Caco-2 (cell line): ENCODE measurements around the gene RIC3. TPM values are rescaled to one million over a fixed set of nuclear protein-coding genes. Genes with fewer than 3 reads are reported as not detected.

Experiments used
- BruUV-seq: library from RNA; stranded (reverse); fragments of 400-500 nt; replicated peaks from 2 replicates; lab custom pipeline; 2021; lab: Mats Ljungman, UMichigan
- CTCF ChIA-PET: fragments of 300-600 bp; sonication (Branson Sonifier 250); formaldehyde crosslinking; loops from one replicate; lab custom pipeline; 2022; ENCODE audit warnings: antibody characterized with exemption; lab: Charles Lee
- POLR2A ChIA-PET: fragments of 300-600 bp; sonication (Branson Sonifier 250); formaldehyde crosslinking; loops from one replicate; lab custom pipeline; 2022; ENCODE audit warnings: antibody characterized with exemption; lab: Charles Lee
- DNase-seq, 2 experiments: peaks; one replicate each; pipeline versions ENCODE4 v3.0.0 to v3.0.0-alpha.2; 2020 to 2022
- H3K27me3 ChIP-seq: replicated peaks from 2 replicates; pipeline ENCODE4 v1.6.0; 2011; ENCODE audit warnings: low read length; ENCODE audit not compliant: control insufficient read depth, insufficient read depth
- H3K36me3 ChIP-seq: 2 replicates; pipeline ENCODE4 v1.5.1; 2011; ENCODE audit warnings: low read length; ENCODE audit not compliant: control insufficient read depth, insufficient read depth
- H3K4me1 ChIP-seq: fragments of 250-450 bp; sonication (Bioruptor Pico); 2 replicates; pipeline ENCODE4 v1.5.1; 2020; ENCODE audit warnings: mild to moderate bottlenecking
- H3K4me3 ChIP-seq: 2 replicates; pipeline ENCODE4 v1.5.1; 2011; ENCODE audit warnings: low read depth, mild to moderate bottlenecking, control low read depth, low read length
- H3K9me3 ChIP-seq: fragments of 250-450 bp; sonication (Bioruptor Pico); 2 replicates; pipeline ENCODE4 v1.5.1; 2020; ENCODE audit warnings: mild to moderate bottlenecking, moderate library complexity
- H3K27ac Mint-ChIP-seq: one replicate; pipeline ENCODE4 v1.8.0; 2022; ENCODE audit warnings: mixed read lengths; ENCODE audit not compliant: unreplicated experiment
- H3K27me3 Mint-ChIP-seq: one replicate; pipeline ENCODE4 v1.8.0; 2022; ENCODE audit warnings: mixed read lengths; ENCODE audit not compliant: insufficient read depth, unreplicated experiment
- H3K36me3 Mint-ChIP-seq: one replicate; pipeline ENCODE4 v1.8.0; 2022; ENCODE audit warnings: mild to moderate bottlenecking, mixed read lengths; ENCODE audit not compliant: insufficient read depth, unreplicated experiment
- H3K4me1 Mint-ChIP-seq: one replicate; pipeline ENCODE4 v1.8.0; 2022; ENCODE audit warnings: low read depth, mixed read lengths; ENCODE audit not compliant: unreplicated experiment
- H3K4me3 Mint-ChIP-seq: one replicate; pipeline ENCODE4 v1.8.0; 2022; ENCODE audit warnings: mild to moderate bottlenecking, moderate library complexity, mixed read lengths; ENCODE audit not compliant: unreplicated experiment
- H3K9me3 Mint-ChIP-seq: one replicate; pipeline ENCODE4 v1.8.0; 2022; ENCODE audit warnings: mixed read lengths; ENCODE audit not compliant: unreplicated experiment
- intact Hi-C: fragments of 100-400 bp; cut with micrococcal nuclease; formaldehyde crosslinking; loops from one replicate; pipeline ENCODE4 v1.10.0; 2022; ENCODE audit not compliant: unreplicated experiment
- total RNA-seq: library from RNA; stranded (reverse); gene quantifications from 2 replicates; pipeline ENCODE4 v1.2.3, GENCODE V29; 2022
- TF ChIP-seq, protein P1 (sequence below), 2 experiments: fragments of 200-600 bp in 1 of 2; IDR thresholded peaks; 1 replicate in 1 of 2; 2 replicates in 1 of 2; pipeline versions ENCODE4 v1.5.1 to v1.8.0; 2011 to 2022; ENCODE audit warnings: antibody characterized with exemption in 1 of 2, control low read depth in 1 of 2, inconsistent platforms in 1 of 2, low read depth in 1 of 2, low read length in 1 of 2, mild to moderate bottlenecking in 1 of 2, moderate library complexity in 1 of 2; ENCODE audit not compliant: insufficient read depth in 1 of 2, severe bottlenecking in 1 of 2, unreplicated experiment in 1 of 2

RIC3 gene
- total RNA-seq, 1 experiment from 2014 or later, result not detected

DNA sequence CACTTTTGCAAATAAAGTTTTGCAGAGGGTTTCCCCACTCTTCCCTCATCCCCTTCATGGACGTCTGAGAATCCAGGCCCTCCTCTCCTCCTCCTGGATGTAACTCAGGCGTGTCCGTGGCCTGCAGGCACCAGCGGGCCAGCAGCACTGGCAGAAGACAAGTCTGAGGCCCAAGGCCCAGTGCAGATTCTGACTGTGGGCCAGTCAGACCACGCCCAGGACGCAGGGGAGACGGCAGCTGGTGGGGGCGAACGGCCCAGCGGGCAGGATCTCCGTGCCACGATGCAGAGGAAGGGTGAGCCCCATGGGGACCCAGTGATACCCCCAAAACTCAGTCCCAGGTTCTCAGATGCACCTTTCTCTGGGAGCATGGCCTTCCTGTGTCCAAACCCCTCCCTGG, 73.5 kb downstream of the RIC3 start:
- POLR2A ChIA-PET, result no interaction called here
- intact Hi-C loops, result loop anchor here (10.0 kb wide), 2 partner anchors 401 to 1001 kb away; no protein-coding TSS in a partner anchor
- Histone ChIP-seq H3K27me3 (no peaks in the 10 kb centered on the region), H3K9me3 (no peaks in the 10 kb centered on the region), H3K4me1 (no peaks in the 10 kb centered on the region), H3K4me3 (no peak overlapping the region), H3K36me3 (no peaks in the 10 kb centered on the region)
- no peaks in the 10 kb centered on the region for H3K9me3 Mint-ChIP-seq
- peaks cover 9% of the 10 kb centered on the region for H3K27me3 Mint-ChIP-seq
- CTCF ChIA-PET, result interaction anchor here (6.5 to 7.9 kb wide), 2 partner anchors 62 to 87 kb away, joined by 77 to 103 read pairs; no protein-coding TSS in a partner anchor
- H3K4me1 Mint-ChIP-seq, result no peaks in the 10 kb centered on the region
- no peak overlapping the region for H3K4me3 Mint-ChIP-seq
- BruUV-seq, result no TSS peak
- TF ChIP-seq, protein P1, sequence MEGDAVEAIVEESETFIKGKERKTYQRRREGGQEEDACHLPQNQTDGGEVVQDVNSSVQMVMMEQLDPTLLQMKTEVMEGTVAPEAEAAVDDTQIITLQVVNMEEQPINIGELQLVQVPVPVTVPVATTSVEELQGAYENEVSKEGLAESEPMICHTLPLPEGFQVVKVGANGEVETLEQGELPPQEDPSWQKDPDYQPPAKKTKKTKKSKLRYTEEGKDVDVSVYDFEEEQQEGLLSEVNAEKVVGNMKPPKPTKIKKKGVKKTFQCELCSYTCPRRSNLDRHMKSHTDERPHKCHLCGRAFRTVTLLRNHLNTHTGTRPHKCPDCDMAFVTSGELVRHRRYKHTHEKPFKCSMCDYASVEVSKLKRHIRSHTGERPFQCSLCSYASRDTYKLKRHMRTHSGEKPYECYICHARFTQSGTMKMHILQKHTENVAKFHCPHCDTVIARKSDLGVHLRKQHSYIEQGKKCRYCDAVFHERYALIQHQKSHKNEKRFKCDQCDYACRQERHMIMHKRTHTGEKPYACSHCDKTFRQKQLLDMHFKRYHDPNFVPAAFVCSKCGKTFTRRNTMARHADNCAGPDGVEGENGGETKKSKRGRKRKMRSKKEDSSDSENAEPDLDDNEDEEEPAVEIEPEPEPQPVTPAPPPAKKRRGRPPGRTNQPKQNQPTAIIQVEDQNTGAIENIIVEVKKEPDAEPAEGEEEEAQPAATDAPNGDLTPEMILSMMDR (IDR thresholded peaks at IDR 0.05; ENCODE audit: insufficient read depth in 1 of 2, low read depth in 1 of 2, low read length in 1 of 2, severe bottlenecking in 1 of 2, unreplicated experiment in 1 of 2), result no peak
- DNase-seq, result no peak
- no peak overlapping the region for H3K27ac Mint-ChIP-seq
- H3K36me3 Mint-ChIP-seq, result no peaks in the 10 kb centered on the region

DNA sequence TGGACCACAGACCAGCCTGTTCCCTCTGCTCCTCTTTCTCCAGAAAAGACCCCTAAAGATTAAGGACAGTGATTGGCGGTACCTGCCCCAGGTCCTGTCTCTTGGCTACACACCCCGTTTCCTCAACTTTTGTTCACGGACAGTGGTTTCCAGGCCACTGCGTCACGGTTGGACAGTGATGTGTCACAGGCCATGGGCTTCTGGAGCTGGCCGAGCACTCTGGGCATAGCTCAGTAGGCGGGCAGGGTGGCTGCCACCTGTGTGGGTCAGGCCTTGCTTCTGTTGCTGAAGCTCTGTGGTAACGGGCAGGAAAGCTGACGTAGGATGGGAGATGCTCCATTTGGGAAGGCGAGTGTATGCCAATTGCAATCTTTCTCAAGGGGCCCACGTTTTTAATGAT, 74.2 kb downstream of the RIC3 start:
- no peak overlapping the region for H3K27ac Mint-ChIP-seq
- Histone ChIP-seq H3K36me3 (no peaks in the 10 kb centered on the region), H3K4me1 (no peaks in the 10 kb centered on the region), H3K27me3 (no peaks in the 10 kb centered on the region), H3K9me3 (no peaks in the 10 kb centered on the region), H3K4me3 (no peak overlapping the region)
- BruUV-seq, result no TSS peak
- TF ChIP-seq, protein P1 (IDR thresholded peaks at IDR 0.05; ENCODE audit: insufficient read depth in 1 of 2, low read depth in 1 of 2, low read length in 1 of 2, severe bottlenecking in 1 of 2, unreplicated experiment in 1 of 2), result no peak
- POLR2A ChIA-PET, result no interaction called here
- no peaks in the 10 kb centered on the region for H3K9me3 Mint-ChIP-seq
- peaks cover 3% of the 10 kb centered on the region for H3K27me3 Mint-ChIP-seq
- H3K36me3 Mint-ChIP-seq, result no peaks in the 10 kb centered on the region
- no peak overlapping the region for H3K4me3 Mint-ChIP-seq
- DNase-seq, result no peak
- intact Hi-C loops, result loop anchor here (10.0 kb wide), 2 partner anchors 400 to 1000 kb away; no protein-coding TSS in a partner anchor
- no peaks in the 10 kb centered on the region for H3K4me1 Mint-ChIP-seq
- CTCF ChIA-PET, result interaction anchor here (6.5 to 7.9 kb wide), 2 partner anchors 61 to 87 kb away, joined by 77 to 103 read pairs; no protein-coding TSS in a partner anchor

DNA sequence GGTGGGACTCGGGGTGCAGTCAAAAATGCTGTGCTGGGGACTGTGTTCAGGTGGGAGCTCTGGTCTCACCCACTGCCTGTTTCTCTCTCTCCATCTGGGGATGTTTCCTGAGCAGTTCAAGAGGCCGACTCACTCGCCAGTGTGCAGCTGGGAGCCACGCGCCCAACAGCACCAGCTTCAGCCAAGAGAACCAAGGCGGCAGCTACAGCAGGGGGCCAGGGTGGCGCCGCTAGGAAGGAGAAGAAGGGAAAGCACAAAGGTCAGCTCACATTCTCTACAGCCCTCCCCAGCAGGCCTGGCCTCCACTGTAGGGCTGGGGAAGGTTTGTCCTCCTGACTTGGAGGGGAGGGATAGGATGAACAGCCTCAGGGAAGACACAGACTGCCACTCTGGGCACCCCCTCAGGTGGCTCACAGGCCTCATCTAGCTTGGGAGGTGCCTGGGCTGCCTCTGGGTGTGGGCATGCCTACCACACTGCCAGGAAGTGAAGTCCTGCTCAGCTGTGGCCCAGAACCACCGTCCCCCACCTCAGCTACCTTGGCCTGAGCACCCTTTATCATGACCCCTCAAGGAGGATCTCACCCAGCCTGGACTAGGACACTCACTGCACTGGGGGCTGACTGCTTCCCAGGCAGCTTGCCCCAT, 74.8 kb downstream of the RIC3 start:
- H3K9me3 Mint-ChIP-seq, result no peaks in the 10 kb centered on the region
- Histone ChIP-seq H3K27me3 (no peaks in the 10 kb centered on the region), H3K4me1 (no peaks in the 10 kb centered on the region), H3K4me3 (no peak overlapping the region), H3K9me3 (no peaks in the 10 kb centered on the region), H3K36me3 (no peaks in the 10 kb centered on the region)
- no peak overlapping the region for H3K4me3 Mint-ChIP-seq
- CTCF ChIA-PET, result interaction anchor here (7.9 kb wide), 1 partner anchor 86 kb away, joined by 77 read pairs; no protein-coding TSS in a partner anchor
- H3K4me1 Mint-ChIP-seq, result no peaks in the 10 kb centered on the region
- BruUV-seq, result no TSS peak
- no peaks in the 10 kb centered on the region for H3K27me3 Mint-ChIP-seq
- POLR2A ChIA-PET, result no interaction called here
- no peaks in the 10 kb centered on the region for H3K36me3 Mint-ChIP-seq
- intact Hi-C loops, result loop anchor here (10.0 kb wide), 2 partner anchors 399 to 999 kb away; no protein-coding TSS in a partner anchor
- TF ChIP-seq, protein P1 (IDR thresholded peaks at IDR 0.05; ENCODE audit: insufficient read depth in 1 of 2, low read depth in 1 of 2, low read length in 1 of 2, severe bottlenecking in 1 of 2, unreplicated experiment in 1 of 2), result no peak
- no peak overlapping the region for H3K27ac Mint-ChIP-seq
- DNase-seq, result no peak
